HUDEP-2 (cell line): ENCODE data around the gene PIM3.

Source experiments
- DNase-seq, 76 experiments: peaks; one replicate each; lab custom pipeline; 2025; ENCODE audit not compliant: unreplicated experiment in 76 of 76; lab: John Stamatoyannopoulos, UW

PIM3 gene

DNA sequence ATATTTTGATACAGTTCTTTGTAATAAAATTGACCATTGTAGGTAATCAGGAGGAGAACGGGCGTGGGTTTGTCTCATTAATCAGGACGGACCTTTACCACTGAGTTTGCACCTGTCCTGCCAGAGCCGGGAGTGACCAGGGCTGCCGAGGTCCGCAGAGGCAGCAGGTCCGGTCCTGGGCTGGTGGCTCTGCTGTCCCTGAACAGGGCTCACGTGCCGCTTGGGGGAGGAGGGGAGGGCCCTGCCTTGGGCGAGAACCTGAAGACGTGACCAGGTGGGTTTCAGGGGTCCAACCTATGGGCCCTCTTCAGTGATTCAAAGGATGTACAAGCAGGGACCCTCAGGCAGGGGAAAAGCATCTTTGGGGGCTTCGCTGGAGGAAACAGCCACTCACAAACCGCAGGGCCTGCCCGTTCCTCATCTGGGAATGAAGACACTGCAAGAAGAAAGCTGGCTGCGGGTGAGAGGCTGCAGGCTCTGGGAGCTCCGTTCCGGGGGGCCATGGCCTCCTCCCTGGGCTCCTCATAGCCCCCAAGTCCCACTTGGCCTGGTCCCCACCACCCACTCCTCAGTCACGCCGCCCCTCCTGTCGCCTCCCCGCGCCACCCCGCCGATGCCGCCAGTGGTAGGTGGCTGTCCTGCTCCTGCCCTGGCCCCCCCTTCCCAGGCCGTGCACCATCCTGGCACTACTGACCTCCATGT, 32.9 kb upstream of the PIM3 start:
- DNase-seq, result no peak

DNA sequence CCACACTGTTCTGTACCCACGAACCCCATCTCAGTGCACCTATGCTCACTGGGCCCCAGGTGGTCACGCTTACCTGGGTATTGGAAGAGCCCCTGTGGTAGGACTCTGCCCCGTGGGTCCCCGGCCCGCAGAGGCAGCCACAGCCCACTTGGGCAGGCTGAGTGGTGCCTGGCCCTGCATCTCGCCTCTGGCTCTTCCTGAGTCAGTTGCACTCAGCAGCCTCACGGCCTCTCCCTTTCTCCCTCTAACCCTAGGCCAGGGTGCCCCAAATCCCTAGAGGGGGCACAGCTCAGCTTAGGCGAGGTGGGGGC, 32.4 kb upstream of the PIM3 start:
- DNase-seq, result no peak

DNA sequence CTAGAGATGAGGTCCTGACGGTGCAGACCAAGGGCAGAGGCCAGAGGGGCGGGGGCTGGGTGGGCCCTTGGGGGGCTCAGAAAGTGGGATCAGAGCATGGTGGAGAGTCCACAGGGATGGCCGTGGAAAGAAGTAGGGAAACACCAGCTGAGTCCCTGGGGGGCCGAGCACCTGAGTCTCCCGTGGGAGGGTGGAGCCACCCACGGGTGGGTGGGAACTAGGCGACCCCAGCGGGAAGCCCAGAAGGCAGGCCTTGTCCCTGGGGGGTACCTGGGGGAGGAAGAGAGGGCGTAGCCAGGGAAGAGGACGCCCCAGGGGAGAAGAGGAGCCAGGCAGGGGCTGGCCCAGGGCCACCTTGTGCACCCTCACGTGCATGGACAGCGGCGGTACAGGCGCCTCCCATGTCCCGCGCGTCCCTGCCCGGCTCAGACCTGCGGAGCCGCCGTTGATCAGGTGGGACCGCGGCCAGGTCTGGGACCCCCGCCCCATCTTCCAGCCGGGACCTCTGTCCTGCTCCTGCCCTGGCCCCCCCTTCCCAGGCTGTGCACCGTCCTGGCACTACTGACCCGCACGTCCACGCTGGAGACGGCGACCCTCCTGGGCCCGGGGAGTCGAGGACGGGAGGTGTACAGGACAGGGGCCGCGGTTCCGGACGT, 31.9 kb upstream of the PIM3 start:
- DNase-seq, result no peak

DNA sequence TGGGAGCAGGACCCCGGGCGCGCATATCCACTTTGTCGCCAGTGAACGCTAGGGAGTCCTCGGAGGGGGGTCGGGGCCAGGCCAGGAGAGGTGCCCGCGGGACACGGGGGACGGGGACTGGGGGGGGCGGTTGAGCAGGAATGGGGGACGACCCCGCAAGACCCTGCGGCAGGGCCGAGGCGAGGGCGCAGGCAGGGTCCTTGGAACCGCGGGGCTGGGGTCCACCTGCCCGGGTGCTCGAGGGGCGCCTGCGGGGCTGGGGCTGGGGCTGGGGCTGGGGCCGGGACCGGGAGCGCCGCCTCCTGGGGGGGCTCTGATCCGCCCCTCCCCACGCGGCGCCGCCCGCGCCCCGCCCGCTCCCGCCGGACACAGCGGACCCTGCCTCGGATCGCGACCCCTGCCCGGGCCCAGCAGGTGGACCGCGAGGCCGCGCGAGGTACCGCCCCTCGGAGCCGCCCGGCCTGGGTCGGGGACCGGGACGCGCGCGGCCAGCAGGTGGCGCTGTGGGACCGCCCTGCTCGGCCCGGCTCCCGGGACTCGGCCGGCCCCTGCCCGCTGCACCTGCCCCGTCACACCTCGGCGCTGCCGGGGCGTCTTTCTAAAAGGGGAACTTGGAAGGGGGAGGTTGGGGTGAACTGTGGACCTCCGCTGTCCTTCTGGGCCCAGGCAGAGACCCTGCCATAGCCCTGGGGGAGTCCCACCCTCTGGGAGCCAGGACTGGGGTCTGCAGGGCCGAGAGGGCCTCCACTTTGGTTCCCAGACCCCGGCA, 31.2 kb upstream of the PIM3 start:
- peak in 37 of 76 experiments; percentile 2 to 65 (median 28) for DNase-seq

DNA sequence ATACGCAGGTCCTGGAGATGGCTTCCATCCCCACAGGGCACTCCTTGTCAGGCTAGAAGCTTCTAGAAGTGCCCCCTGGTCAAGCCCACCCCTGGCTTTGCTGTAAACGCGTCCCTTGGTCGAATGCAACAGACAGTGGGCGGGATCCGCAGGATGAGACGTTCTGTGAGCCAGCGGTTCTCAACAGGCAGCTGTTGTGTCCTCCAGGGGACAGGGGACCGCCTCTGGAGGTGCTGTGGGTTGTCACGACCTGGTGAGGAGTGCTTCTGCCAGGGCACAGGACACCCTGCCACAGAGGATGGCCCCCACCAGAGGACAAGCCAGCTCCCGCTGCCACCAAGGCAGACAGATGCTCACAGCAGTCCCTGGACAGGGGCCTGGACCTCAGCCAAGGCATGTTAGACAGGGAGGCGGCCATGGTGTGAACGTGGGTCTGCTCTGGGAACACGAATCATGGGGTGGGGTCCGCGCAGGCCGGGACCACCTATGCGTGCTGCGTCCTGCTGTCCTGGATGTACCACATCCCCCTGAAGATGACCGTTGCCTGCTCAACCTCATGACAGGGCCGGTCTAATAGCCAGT, 30.5 kb upstream of the PIM3 start:
- DNase-seq, result no peak

DNA sequence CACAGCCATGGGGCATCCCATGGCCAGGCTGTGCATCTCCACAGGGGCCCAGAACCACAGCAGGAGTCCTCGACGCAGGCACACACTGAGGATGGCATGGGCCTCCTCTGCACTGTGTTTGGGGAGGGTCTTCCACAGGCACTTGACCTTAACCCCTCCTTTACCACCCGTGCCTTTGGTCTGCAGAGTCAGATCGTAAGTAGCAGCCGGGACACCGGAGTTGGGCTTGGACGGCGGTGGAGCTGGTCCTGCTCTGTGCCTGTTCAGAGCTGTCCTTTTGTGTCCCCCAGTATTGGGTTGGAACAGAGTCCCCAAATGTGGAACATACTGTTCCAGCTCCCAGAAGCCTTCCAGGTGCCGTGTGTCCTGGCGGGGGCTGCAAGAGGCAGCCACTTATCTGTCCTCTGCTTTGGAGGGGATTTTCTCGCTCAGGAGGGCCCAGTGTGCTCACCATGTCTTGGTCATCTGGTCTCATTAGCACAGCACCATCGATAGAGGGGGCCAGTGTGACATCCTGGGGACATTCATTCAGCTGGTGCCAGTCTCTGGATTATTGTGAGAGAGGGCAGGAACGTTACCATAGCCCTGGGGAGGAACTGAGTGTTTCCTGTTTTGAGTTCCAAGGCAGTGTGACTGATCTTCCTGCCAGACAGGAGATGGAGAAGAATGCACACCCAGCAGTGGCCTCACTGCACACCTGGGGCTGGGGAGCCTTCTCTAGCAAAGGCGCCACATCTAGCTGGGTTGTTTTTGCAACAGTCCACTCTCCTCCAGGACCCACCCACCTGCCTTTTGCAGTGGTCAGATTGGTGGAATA, 29.8 kb upstream of the PIM3 start:
- peak in 70 of 76 experiments; percentile 11 to 81 (median 55) for DNase-seq

DNA sequence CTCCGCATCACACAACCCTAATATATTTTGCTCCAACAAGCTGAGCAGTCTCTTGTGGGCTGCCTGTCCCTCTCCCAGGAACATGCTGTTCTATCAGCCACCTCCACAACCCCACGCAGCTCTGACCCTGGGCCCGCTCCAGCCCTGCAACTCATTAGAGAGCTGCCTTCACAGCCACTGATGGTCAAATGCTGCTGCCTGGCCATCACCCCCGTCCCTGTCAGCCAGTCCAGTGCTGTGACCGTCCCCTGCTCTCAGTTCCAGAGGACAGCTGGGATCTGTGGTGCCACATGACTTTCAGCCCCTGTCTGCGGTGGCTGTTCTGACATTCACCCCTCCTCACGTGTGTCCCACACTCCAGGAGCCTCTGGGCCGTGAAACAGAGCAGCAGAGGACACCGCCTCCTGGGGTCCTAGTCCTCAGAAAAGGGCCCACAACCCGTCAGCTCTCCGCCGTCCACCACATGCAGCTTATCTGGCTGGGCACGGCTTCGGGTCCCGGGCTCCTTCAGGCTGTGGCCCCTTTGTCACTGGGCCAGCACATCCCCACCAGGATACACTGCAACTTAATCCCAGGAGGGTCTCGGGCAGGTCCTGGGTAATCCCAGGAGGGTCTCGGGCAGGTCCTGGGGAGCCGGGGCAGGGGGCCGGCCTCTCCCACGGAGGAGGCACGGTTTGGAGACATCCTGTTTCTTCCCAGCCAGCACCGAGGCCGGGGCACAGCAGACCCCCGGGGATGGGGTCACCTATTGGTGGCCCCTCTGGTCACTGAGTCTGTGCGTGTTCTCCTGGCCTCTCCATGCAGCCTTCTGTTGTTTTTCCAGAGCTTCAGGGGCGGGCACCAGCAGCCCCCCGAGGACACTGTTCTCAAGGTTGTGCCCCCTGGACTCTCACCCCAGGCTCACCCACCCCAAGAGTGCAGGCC, 27.1 kb upstream of the PIM3 start:
- peak in 1 of 76 experiments; percentile 12 for DNase-seq

GRCh38 chr22:49934160-49934890, 26.2 kb upstream of the PIM3 start:
- DNase-seq, result peak in 31 of 76 experiments; percentile 5 to 54 (median 23)

GRCh38 chr22:49934891-49935557, 25.5 kb upstream of the PIM3 start:
- peak in 42 of 76 experiments; percentile 7 to 69 (median 42) for DNase-seq

GRCh38 chr22:49935561-49935960, 25.0 kb upstream of the PIM3 start:
- peak in 2 of 76 experiments; percentile 32 to 38 for DNase-seq

DNA sequence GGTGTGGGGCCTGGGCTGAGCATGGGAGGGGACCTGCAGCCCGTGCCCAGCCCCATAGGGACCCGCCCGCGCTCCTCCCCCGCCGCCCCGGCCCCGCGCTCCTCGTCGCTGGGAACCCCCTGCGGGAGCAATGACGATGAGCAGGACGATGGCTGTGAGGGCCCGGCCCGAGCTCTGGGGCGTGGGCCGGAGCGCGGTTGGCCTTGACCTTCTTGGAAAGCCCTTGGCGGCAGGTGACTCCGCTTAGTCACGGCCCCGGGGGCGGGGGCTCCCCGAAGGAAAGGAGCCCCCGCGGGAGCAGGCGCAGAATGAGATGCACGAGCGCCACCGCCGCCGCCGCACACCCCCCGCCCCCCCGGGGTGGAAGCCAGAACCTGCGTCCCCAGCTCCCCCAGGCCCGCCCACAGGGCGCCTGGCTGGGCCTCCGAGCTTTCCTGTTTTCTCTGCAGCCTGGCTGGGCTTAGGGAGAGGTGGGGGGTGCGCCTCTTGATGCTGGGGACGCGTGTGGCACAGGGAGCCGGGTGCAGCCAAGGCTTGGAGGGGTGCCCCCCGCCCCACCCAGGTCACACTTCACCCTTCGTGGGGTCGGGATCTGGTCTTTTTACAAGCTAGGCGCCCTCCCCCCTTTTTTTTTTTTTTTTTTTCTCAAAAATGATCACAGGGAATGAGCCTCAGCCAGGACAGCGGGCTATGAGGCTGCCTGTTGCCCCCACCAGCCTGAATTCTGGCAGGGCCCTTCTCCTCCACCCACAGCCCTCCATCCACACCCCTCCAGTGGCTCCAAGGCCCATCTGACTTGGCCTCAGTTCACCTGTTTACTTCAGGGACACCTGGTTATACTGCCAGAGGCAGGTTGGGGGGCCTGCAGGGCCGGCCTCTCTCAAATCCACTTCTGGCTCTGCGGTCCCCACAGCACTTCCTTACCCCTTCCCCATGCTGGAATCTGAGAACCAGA, 24.3 kb upstream of the PIM3 start:
- peak in 72 of 76 experiments; percentile 21 to 94 (median 73) for DNase-seq

DNA sequence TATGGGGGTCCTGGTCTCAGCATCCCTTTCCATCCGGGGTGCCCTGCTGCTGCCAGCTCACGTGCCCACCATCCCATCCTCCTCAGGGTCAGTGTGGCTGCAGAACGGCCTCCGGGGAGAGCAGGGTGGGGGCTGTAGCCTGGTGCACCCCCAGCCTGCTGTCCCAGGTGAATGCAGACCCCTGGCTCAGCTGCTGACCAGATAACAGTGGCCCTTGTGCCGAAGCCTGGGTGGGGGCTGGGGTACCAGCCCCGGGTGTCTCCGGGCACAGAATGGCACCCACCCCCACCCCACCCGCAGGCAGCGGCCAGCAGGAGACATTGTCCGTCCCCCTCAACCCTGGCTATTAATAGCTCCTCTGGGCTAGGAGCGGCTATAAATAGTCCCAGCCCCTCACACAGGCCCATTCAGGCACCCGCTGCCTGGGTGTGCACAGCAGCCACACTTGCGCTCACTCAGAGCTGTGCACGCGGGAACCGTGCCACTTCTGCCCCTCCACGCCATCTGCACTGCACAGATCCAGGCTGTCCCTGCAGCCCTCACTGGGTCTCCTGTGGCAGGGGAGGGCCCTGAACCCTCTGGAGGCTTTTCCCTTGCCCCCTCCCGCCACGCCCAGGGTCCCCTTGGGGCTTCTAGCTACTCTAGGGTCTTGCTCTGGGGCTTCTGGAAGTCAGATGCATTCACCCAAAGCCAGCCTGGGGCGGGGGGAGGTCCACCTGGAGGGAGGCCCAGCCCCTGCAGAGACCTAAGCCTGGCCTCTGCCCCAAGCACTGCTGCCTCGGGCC, 23.4 kb upstream of the PIM3 start:
- DNase-seq, result no peak

DNA sequence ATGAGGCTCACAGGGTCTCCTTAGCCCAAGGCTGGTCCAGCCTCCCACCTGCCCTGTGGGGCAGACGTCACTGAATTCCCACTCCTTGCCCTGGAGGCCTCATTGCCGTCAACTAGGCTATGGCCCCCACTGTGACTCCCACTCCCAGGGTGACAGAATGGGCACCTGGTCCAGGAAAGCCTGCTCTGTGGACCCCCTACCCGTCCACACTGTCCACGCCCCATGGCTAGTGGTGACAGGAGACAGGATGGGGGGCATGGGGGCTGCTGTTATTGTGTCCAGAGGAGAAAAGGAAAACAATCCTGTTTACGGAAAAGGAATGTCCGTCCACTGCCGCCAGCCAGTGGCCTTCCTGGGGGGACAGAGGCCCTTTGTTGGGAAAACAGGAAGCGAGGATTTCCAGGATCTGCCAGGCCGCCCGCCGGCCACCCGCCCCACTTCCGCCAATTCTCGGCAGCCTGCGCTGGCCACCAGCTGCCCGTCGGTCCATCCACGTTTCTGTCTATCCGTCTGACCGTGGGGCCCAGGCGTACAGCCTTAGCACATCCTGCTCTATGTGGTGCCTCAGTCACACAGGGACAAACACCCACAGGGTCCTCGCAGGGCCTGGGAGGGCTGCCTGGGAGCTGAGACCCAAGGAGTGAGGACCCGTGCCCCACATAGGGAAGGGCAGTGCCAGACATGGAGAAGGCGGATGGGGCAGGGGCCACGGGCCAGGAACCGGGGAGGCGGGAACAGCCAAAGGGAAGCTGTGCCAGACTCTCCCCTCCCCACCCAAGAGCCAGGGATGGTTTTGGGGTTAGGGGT, 22.6 kb upstream of the PIM3 start:
- no peak for DNase-seq

DNA sequence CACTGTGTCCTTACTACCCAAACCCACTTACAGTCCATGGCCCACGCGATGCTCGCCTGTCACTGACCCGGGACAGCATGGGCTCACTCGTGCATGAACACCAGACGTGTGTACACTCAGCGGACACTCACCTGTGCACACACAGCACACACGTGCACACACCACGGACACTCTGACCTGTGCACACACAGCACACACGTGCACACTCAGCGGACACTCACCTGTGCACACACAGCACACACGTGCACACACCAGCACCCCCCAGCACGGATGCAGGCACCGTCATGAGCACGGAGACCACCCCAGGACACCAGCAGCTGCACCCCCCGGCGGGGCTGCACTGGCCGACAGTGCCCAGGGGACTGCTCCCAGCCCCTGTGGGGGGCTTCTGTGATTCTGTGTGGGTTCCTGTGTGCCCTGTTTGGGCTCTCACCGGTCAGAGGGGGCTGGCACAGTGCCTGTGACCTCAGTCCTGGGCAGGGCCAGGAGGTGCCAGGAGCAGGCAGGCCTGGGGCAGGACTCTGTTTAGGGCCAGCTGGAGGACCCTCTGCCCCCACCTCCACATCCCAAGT, 21.9 kb upstream of the PIM3 start:
- DNase-seq, result no peak
